Natural killer cell (primary cell): ENCODE results near the gene SEMG1. TPM values are rescaled to one million over a fixed set of nuclear protein-coding genes. Genes with fewer than 3 reads are reported as not detected.

Experiments used
- ATAC-seq, 3 donors: fragments of 150-1000 bp in 2 of 3; fragments of 200-7000 bp in 1 of 3; cut with Tn5 transposase; 1 replicate in 1 of 3; 2 replicates in 2 of 3; pipeline ENCODE4 v1.10.0; 2021; ENCODE audit warnings: mild to moderate bottlenecking in 2 of 3, moderate library complexity in 2 of 3
- DNase-seq, 2 donors: peaks; one replicate each; pipeline versions ENCODE4 v3.0.0 to v3.0.0-alpha.2; 2013 to 2021; ENCODE audit warnings: mixed read lengths in 1 of 2
- H3K27ac ChIP-seq: one replicate; pipeline ENCODE4 v1.5.1; 2013; ENCODE audit warnings: mild to moderate bottlenecking, low read length
- H3K27me3 ChIP-seq: one replicate; pipeline ENCODE4 v1.6.1; 2013; ENCODE audit warnings: low read length; ENCODE audit not compliant: control insufficient read depth, insufficient read depth
- H3K36me3 ChIP-seq: one replicate; pipeline ENCODE4 v1.6.1; 2013; ENCODE audit warnings: low read length; ENCODE audit not compliant: control insufficient read depth, insufficient read depth
- H3K4me1 ChIP-seq: one replicate; pipeline ENCODE4 v1.6.1; 2013; ENCODE audit warnings: low read length; ENCODE audit not compliant: control insufficient read depth, insufficient read depth
- H3K4me3 ChIP-seq: one replicate; pipeline ENCODE4 v1.5.1; 2013; ENCODE audit warnings: low read length
- H3K9me3 ChIP-seq: one replicate; pipeline ENCODE4 v1.6.1; 2013; ENCODE audit warnings: low read length; ENCODE audit not compliant: control insufficient read depth, insufficient read depth
- H3K27ac Mint-ChIP-seq, 2 donors: one replicate each; pipeline ENCODE4 v1.8.0; 2022; ENCODE audit warnings: mild to moderate bottlenecking in 2 of 2, mixed read lengths in 2 of 2, moderate library complexity in 1 of 2
- H3K27me3 Mint-ChIP-seq, 2 donors: one replicate each; pipeline ENCODE4 v1.8.0; 2022; ENCODE audit warnings: low read depth in 2 of 2, mixed read lengths in 2 of 2
- H3K36me3 Mint-ChIP-seq: one replicate; pipeline ENCODE4 v1.8.0; 2022; ENCODE audit warnings: mixed read lengths
- H3K4me1 Mint-ChIP-seq, 2 donors: one replicate each; pipeline ENCODE4 v1.8.0; 2022; ENCODE audit warnings: mixed read lengths in 2 of 2
- H3K4me3 Mint-ChIP-seq: one replicate; pipeline ENCODE4 v1.8.0; 2022; ENCODE audit warnings: mild to moderate bottlenecking, moderate library complexity, mixed read lengths
- H3K9me3 Mint-ChIP-seq, 2 donors: one replicate each; pipeline ENCODE4 v1.8.0; 2022; ENCODE audit warnings: mixed read lengths in 2 of 2
- CTCF ChIP-seq: fragments of 200-600 bp; IDR thresholded peaks from one replicate; pipeline ENCODE4 v1.8.0; 2022; ENCODE audit warnings: antibody characterized with exemption
- WGBS: methylation state at CpG from one replicate; pipeline ENCODE4 v1.1.7; 2013; ENCODE audit warnings: missing lambda C conversion rate; ENCODE audit not compliant: insufficient coverage; 5-methylcytosine and 5-hydroxymethylcytosine counted together
- intact Hi-C: fragments of 100-400 bp; cut with micrococcal nuclease; formaldehyde crosslinking; loops from one replicate; pipeline ENCODE4 v1.14.2; 2022
- total RNA-seq, 4 donors: library from RNA; stranded (reverse); fragments of 120-200 nt in 1 of 4; gene quantifications; one replicate each; pipeline versions ENCODE4 v1.2.3 to v1.2.4, GENCODE V29; 2013 to 2022

Gene SEMG1
- total RNA-seq, 3 donors from 2014 or later (not counting 1 experiment from before 2014, with no cell fraction given): not detected

DNA sequence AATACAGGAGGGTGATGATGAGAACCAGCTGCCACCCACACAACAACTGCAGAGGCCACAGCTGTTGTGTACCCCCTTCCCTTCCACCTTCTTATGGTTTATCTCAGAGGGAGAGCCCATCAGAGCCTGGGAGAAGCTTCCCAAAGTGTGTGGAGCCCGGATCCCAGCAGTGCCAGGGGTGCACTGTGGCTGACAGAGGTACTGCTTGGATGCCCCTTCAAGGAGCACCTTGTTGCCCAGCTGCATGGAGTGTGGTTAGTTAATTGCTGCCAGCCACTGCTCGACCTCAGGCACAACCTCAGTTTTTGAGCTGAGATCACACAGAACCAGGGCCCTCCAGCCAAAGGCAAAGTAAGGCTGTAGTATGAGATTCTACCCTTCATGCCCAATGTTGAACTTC, 19.1 kb upstream of the SEMG1 start:
- 77% methylated on average over 2 of the region's 2 CpGs for WGBS
- Mint-ChIP-seq H3K27ac (no peak overlapping the region), H3K36me3 (no peaks in the 10 kb centered on the region), H3K4me1 (no peaks in the 10 kb centered on the region), H3K27me3 (peaks cover 15 to 42% of the 10 kb centered on the region in 2 donors), H3K9me3 (no peaks in the 10 kb centered on the region), H3K4me3 (no peak overlapping the region)
- Histone ChIP-seq H3K27me3 (peaks cover 2% of the 10 kb centered on the region), H3K4me3 (no peak overlapping the region), H3K4me1 (no peaks in the 10 kb centered on the region), H3K27ac (no peak overlapping the region), H3K36me3 (no peaks in the 10 kb centered on the region), H3K9me3 (no peaks in the 10 kb centered on the region)
- ATAC-seq (no peak), DNase-seq (no peak)
- intact Hi-C loops: no loop called here
- no peak for TF ChIP-seq CTCF

GRCh38 chr20:45189067-45189609, 17.7 kb upstream of the SEMG1 start:
- DNase-seq (no peak), ATAC-seq (no peak)
- no peaks in the 10 kb centered on the region for H3K36me3 ChIP-seq
- H3K4me1 ChIP-seq: no peaks in the 10 kb centered on the region
- Mint-ChIP-seq H3K4me1 (no peaks in the 10 kb centered on the region), H3K27ac (no peak overlapping the region), H3K27me3 (peaks cover 15 to 45% of the 10 kb centered on the region in 2 donors), H3K4me3 (no peak overlapping the region), H3K36me3 (no peaks in the 10 kb centered on the region), H3K9me3 (no peaks in the 10 kb centered on the region)
- no peaks in the 10 kb centered on the region for H3K9me3 ChIP-seq
- TF ChIP-seq CTCF: no peak
- intact Hi-C loops: no loop called here
- H3K4me3 ChIP-seq: no peak overlapping the region
- H3K27ac ChIP-seq: no peak overlapping the region
- 78% methylated on average over 3 of the region's 3 CpGs for WGBS
- peaks cover 2% of the 10 kb centered on the region for H3K27me3 ChIP-seq

DNA sequence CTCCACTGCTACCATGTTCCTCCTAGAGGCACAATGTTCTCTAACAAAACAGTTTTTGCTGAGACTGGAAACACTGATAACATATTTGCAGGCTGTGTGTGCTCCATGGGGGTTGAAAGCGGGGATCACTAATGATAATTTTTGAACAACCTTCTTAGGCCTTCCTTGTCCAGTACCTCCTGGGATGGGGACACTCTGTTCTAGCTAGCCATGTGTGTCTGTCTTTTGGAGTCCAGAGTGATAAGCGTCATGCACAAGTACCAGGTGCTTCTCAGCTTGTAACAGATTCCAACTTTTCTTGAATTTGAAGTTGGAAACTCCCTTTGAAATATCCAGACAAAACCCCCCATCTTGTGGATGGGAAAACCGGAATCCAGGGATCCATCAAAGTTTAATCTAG, 17.0 kb upstream of the SEMG1 start:
- Histone ChIP-seq H3K4me3 (no peak overlapping the region), H3K27ac (no peak overlapping the region), H3K27me3 (peaks cover 2% of the 10 kb centered on the region), H3K36me3 (no peaks in the 10 kb centered on the region), H3K4me1 (no peaks in the 10 kb centered on the region), H3K9me3 (no peaks in the 10 kb centered on the region)
- ATAC-seq (no peak), DNase-seq (no peak)
- H3K9me3 Mint-ChIP-seq: no peaks in the 10 kb centered on the region
- H3K27ac Mint-ChIP-seq: no peak overlapping the region
- H3K36me3 Mint-ChIP-seq: no peaks in the 10 kb centered on the region
- no peak overlapping the region for H3K4me3 Mint-ChIP-seq
- peaks cover 11 to 45% of the 10 kb centered on the region in 2 donors for H3K27me3 Mint-ChIP-seq
- intact Hi-C loops: no loop called here
- no peaks in the 10 kb centered on the region for H3K4me1 Mint-ChIP-seq
- TF ChIP-seq CTCF: no peak
- WGBS: 86% methylated on average over 3 of the region's 3 CpGs

DNA sequence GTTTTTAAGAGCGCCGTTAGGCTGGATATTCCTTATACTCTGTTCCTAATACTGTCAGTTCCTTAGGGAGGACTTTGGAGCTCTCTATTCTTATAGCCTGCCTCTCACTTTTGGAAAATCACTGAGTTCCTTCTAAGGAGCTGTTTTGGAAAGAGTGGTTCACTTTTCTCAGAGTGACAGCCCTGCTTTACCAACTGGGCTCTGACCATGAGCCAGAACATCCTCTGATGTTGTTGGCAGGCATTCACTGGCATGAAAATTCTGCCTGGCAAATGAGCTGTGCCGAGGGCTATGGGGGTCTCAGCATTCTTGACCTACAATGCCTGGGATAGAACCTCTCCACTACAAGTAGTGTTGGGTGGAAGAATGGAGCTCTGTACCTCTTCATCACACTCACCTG, 14.9 kb upstream of the SEMG1 start:
- Histone ChIP-seq H3K27me3 (peaks cover 2% of the 10 kb centered on the region), H3K4me1 (no peaks in the 10 kb centered on the region), H3K36me3 (no peaks in the 10 kb centered on the region), H3K27ac (no peak overlapping the region), H3K4me3 (no peak overlapping the region), H3K9me3 (no peaks in the 10 kb centered on the region)
- H3K27me3 Mint-ChIP-seq: peaks cover 7 to 35% of the 10 kb centered on the region in 2 donors
- intact Hi-C loops: no loop called here
- no peak for DNase-seq
- H3K9me3 Mint-ChIP-seq: no peaks in the 10 kb centered on the region
- H3K36me3 Mint-ChIP-seq: no peaks in the 10 kb centered on the region
- 100% methylated on average over 2 of the region's 3 CpGs for WGBS
- no peak for TF ChIP-seq CTCF
- H3K4me1 Mint-ChIP-seq: no peaks in the 10 kb centered on the region
- no peak overlapping the region for H3K27ac Mint-ChIP-seq
- H3K4me3 Mint-ChIP-seq: no peak overlapping the region
- ATAC-seq: no peak
